IPS-18a (cell line): ENCODE data around the gene UGT1A10.
"Not testable (repeated sequence)": the region's sequence is repeated elsewhere in the genome, so short reads cannot be mapped to it uniquely, and the experiment has no call there.

Source experiments
- H3K27ac ChIP-seq: one replicate; pipeline ENCODE4 v1.5.1; 2013; ENCODE audit warnings: low read length
- H3K27me3 ChIP-seq: one replicate; pipeline ENCODE4 v1.6.1; 2013; ENCODE audit warnings: mild to moderate bottlenecking, low read length; ENCODE audit not compliant: control insufficient read depth, insufficient read depth
- H3K36me3 ChIP-seq: one replicate; pipeline ENCODE4 v1.6.1; 2013; ENCODE audit warnings: low read depth, low read length; ENCODE audit not compliant: control insufficient read depth
- H3K4me1 ChIP-seq: one replicate; pipeline ENCODE4 v1.6.1; 2013; ENCODE audit warnings: low read depth, low read length; ENCODE audit not compliant: control insufficient read depth
- H3K4me3 ChIP-seq: one replicate; pipeline ENCODE4 v1.5.1; 2013; ENCODE audit warnings: low read length
- H3K9ac ChIP-seq: one replicate; pipeline ENCODE4 v1.6.1; 2013; ENCODE audit warnings: mild to moderate bottlenecking, low read length, moderate library complexity
- H3K9me3 ChIP-seq: one replicate; pipeline ENCODE4 v1.6.1; 2013; ENCODE audit warnings: low read depth, low read length; ENCODE audit not compliant: control insufficient read depth

Gene UGT1A10

GRCh38 chr2:233750689-233751088 lies 114.4 kb downstream of the UGT1A10 start:
- not testable (repeated sequence) for H3K36me3 ChIP-seq, H3K27ac ChIP-seq, H3K27me3 ChIP-seq, H3K4me1 ChIP-seq, H3K9ac ChIP-seq, H3K4me3 ChIP-seq
- H3K9me3 ChIP-seq, result peaks cover 15% of the 10 kb centered on the region

GRCh38 chr2:233751212-233752009 lies 115.2 kb downstream of the UGT1A10 start:
- H3K36me3 ChIP-seq, H3K9ac ChIP-seq, H3K4me1 ChIP-seq, H3K27me3 ChIP-seq, H3K27ac ChIP-seq, H3K4me3 ChIP-seq: not testable (repeated sequence)
- H3K9me3 ChIP-seq, result peaks cover 15% of the 10 kb centered on the region

GRCh38 chr2:233754872-233755611 lies 118.8 kb downstream of the UGT1A10 start:
- H3K9me3 ChIP-seq, result peaks cover 10% of the 10 kb centered on the region
- H3K9ac ChIP-seq, result no peak overlapping the region
- no peak overlapping the region for H3K27ac ChIP-seq
- no peaks in the 10 kb centered on the region for H3K4me1 ChIP-seq
- no peak overlapping the region for H3K4me3 ChIP-seq
- H3K36me3 ChIP-seq, result no peaks in the 10 kb centered on the region
- H3K27me3 ChIP-seq, result no peaks in the 10 kb centered on the region

GRCh38 chr2:233756429-233757081 lies 120.3 kb downstream of the UGT1A10 start:
- H3K27me3 ChIP-seq, result no peaks in the 10 kb centered on the region
- H3K9me3 ChIP-seq, result peaks cover 7% of the 10 kb centered on the region
- H3K27ac ChIP-seq, result no peak overlapping the region
- H3K4me1 ChIP-seq, result no peaks in the 10 kb centered on the region
- H3K4me3 ChIP-seq, result no peak overlapping the region
- H3K9ac ChIP-seq, result no peak overlapping the region
- no peaks in the 10 kb centered on the region for H3K36me3 ChIP-seq

GRCh38 chr2:233758141-233758540 lies 121.9 kb downstream of the UGT1A10 start:
- no peak overlapping the region for H3K4me3 ChIP-seq
- H3K9ac ChIP-seq, result no peak overlapping the region
- H3K4me1 ChIP-seq, result no peaks in the 10 kb centered on the region
- no peak overlapping the region for H3K27ac ChIP-seq
- no peaks in the 10 kb centered on the region for H3K9me3 ChIP-seq
- H3K27me3 ChIP-seq, result no peaks in the 10 kb centered on the region
- H3K36me3 ChIP-seq, result no peaks in the 10 kb centered on the region

GRCh38 chr2:233758849-233759248 lies 122.6 kb downstream of the UGT1A10 start:
- Histone ChIP-seq H3K9me3 (no peaks in the 10 kb centered on the region), H3K27ac (no peak overlapping the region), H3K27me3 (no peaks in the 10 kb centered on the region), H3K9ac (no peak overlapping the region), H3K4me3 (no peak overlapping the region), H3K36me3 (no peaks in the 10 kb centered on the region), H3K4me1 (no peaks in the 10 kb centered on the region)

GRCh38 chr2:233760043-233760442 lies 123.8 kb downstream of the UGT1A10 start, which contains the start of gene UGT1A1:
Gene UGT1A1 (plus strand): TSS chr2:233760270. CDS start chr2:233760288, 18 bp downstream.
- Histone ChIP-seq H3K9ac (no peak within 1 kb of the TSS), H3K27ac (no peak within 1 kb of the TSS), H3K36me3 (no peaks in the 10 kb centered on the region), H3K9me3 (no peaks in the 10 kb centered on the region), H3K4me1 (no peaks in the 10 kb centered on the region), H3K27me3 (no peaks in the 10 kb centered on the region), H3K4me3 (no peak within 1 kb of the TSS)

- Histone ChIP-seq H3K4me1 (no peaks in the 10 kb centered on the region), H3K27ac (no peak overlapping the region), H3K36me3 (no peaks in the 10 kb centered on the region), H3K9ac (no peak overlapping the region), H3K9me3 (no peaks in the 10 kb centered on the region), H3K4me3 (no peak overlapping the region), H3K27me3 (no peaks in the 10 kb centered on the region)
Measured at GRCh38 chr2:233761040-233761769, 125.0 kb downstream of the UGT1A10 start.

- Histone ChIP-seq H3K27me3 (no peaks in the 10 kb centered on the region), H3K4me3 (no peak overlapping the region), H3K4me1 (peaks cover 9% of the 10 kb centered on the region), H3K27ac (no peak overlapping the region), H3K9ac (no peak overlapping the region), H3K9me3 (no peaks in the 10 kb centered on the region), H3K36me3 (no peaks in the 10 kb centered on the region)
Measured at GRCh38 chr2:233764264-233764663, 128.0 kb downstream of the UGT1A10 start.

- Histone ChIP-seq H3K9ac (no peak overlapping the region), H3K9me3 (no peaks in the 10 kb centered on the region), H3K36me3 (no peaks in the 10 kb centered on the region), H3K27me3 (no peaks in the 10 kb centered on the region), H3K4me3 (no peak overlapping the region), H3K27ac (no peak overlapping the region), H3K4me1 (peaks cover 9% of the 10 kb centered on the region)
Measured at GRCh38 chr2:233764761-233765160, 128.5 kb downstream of the UGT1A10 start.

GRCh38 chr2:233766416-233766815 lies 130.2 kb downstream of the UGT1A10 start:
- no peaks in the 10 kb centered on the region for H3K9me3 ChIP-seq
- H3K9ac ChIP-seq, result no peak overlapping the region
- H3K36me3 ChIP-seq, result no peaks in the 10 kb centered on the region
- H3K4me1 ChIP-seq, result peaks cover 9% of the 10 kb centered on the region
- H3K4me3 ChIP-seq, result no peak overlapping the region
- no peak overlapping the region for H3K27ac ChIP-seq
- H3K27me3 ChIP-seq, result no peaks in the 10 kb centered on the region
